ENCODE results near the gene LRRC14B.

- TF ChIP-seq, protein P1, sequence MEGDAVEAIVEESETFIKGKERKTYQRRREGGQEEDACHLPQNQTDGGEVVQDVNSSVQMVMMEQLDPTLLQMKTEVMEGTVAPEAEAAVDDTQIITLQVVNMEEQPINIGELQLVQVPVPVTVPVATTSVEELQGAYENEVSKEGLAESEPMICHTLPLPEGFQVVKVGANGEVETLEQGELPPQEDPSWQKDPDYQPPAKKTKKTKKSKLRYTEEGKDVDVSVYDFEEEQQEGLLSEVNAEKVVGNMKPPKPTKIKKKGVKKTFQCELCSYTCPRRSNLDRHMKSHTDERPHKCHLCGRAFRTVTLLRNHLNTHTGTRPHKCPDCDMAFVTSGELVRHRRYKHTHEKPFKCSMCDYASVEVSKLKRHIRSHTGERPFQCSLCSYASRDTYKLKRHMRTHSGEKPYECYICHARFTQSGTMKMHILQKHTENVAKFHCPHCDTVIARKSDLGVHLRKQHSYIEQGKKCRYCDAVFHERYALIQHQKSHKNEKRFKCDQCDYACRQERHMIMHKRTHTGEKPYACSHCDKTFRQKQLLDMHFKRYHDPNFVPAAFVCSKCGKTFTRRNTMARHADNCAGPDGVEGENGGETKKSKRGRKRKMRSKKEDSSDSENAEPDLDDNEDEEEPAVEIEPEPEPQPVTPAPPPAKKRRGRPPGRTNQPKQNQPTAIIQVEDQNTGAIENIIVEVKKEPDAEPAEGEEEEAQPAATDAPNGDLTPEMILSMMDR (IDR thresholded peaks at IDR 0.05; ENCODE audit: insufficient read depth, low read depth, low read length): no peak
- no peak for TF ChIP-seq EZH2 (IDR thresholded peaks at IDR 0.05; ENCODE audit: insufficient read depth, low read length)
These were observed 18.4 kb upstream of the LRRC14B start for GRCh38 chr5:172841-173251.
